Activated T-cell treated with anti-CD3 and anti-CD28 coated beads, Interleukin-2, amount 50 U/mL, for 4 hours (primary cell): ENCODE measurements around the gene ERVH48-1. TPM values are rescaled to one million over a fixed set of nuclear protein-coding genes. Genes with fewer than 3 reads are reported as not detected.
"Not testable (repeated sequence)": the region's sequence is repeated elsewhere in the genome, so short reads cannot be mapped to it uniquely, and the experiment has no call there.

ENCODE experiments used
- ATAC-seq, 2 donors: fragments of 200-7000 bp; cut with Tn5 transposase; one replicate each; pipeline ENCODE4 v1.10.0; 2021
- DNase-seq: peaks from one replicate; pipeline ENCODE4 v3.0.0-alpha.2; 2020
- H3K27me3 Mint-ChIP-seq: one replicate; pipeline ENCODE4 v1.8.0; 2021; ENCODE audit warnings: low read depth, mixed read lengths
- H3K36me3 Mint-ChIP-seq: one replicate; pipeline ENCODE4 v1.8.0; 2022; ENCODE audit warnings: mixed read lengths; ENCODE audit not compliant: insufficient read depth
- H3K4me1 Mint-ChIP-seq: one replicate; pipeline ENCODE4 v1.8.0; 2021; ENCODE audit warnings: low read depth, mixed read lengths
- H3K4me3 Mint-ChIP-seq: one replicate; pipeline ENCODE4 v1.8.0; 2021; ENCODE audit warnings: mild to moderate bottlenecking, moderate library complexity, mixed read lengths
- H3K9me3 Mint-ChIP-seq: one replicate; pipeline ENCODE4 v1.8.0; 2021; ENCODE audit warnings: mixed read lengths
- total RNA-seq, 3 donors: library from RNA; stranded (reverse); gene quantifications; one replicate each; pipeline ENCODE4 v1.2.1, GENCODE V29; 2021

Gene ERVH48-1
- total RNA-seq, 3 donors from 2014 or later = not detected

- Mint-ChIP-seq H3K27me3 (no peaks in the 10 kb centered on the region), H3K9me3 (no peaks in the 10 kb centered on the region), H3K4me3 (no peak overlapping the region), H3K4me1 (peaks cover 2% of the 10 kb centered on the region), H3K36me3 (peaks cover 29% of the 10 kb centered on the region)
- DNase-seq = no peak
- no peak for ATAC-seq
These were observed 21.6 kb downstream of the ERVH48-1 start for GRCh38 chr21:42903817-42904216.

GRCh38 chr21:42900446-42900845 lies 25.0 kb downstream of the ERVH48-1 start:
- H3K4me1 Mint-ChIP-seq = peaks cover 9% of the 10 kb centered on the region
- H3K9me3 Mint-ChIP-seq = no peaks in the 10 kb centered on the region
- H3K36me3 Mint-ChIP-seq = peaks cover 33% of the 10 kb centered on the region
- no peak overlapping the region for H3K4me3 Mint-ChIP-seq
- DNase-seq = no peak
- no peaks in the 10 kb centered on the region for H3K27me3 Mint-ChIP-seq
- no peak for ATAC-seq

GRCh38 chr21:42892931-42893755 lies 32.3 kb downstream of the ERVH48-1 start, which contains the start of gene NDUFV3:
Gene NDUFV3, plus strand, starts transcription at chr21:42893309. Its CDS starts 25 bp downstream, at chr21:42893334.
- peaks cover 14% of the 10 kb centered on the region for H3K36me3 Mint-ChIP-seq
- peak within 1 kb of the TSS; percentile 87 for H3K4me3 Mint-ChIP-seq
- ATAC-seq (peak; percentile 96 to 97), DNase-seq (peak; percentile 100)
- no peaks in the 10 kb centered on the region for H3K27me3 Mint-ChIP-seq
- H3K4me1 Mint-ChIP-seq = peaks cover 12% of the 10 kb centered on the region
- no peaks in the 10 kb centered on the region for H3K9me3 Mint-ChIP-seq

- peaks cover 10% of the 10 kb centered on the region for H3K36me3 Mint-ChIP-seq
- H3K4me3 Mint-ChIP-seq = peak overlapping the region; percentile 87
- ATAC-seq (peak in 1 of 2 donors; percentile 32), DNase-seq (no peak)
- H3K9me3 Mint-ChIP-seq = no peaks in the 10 kb centered on the region
- H3K27me3 Mint-ChIP-seq = no peaks in the 10 kb centered on the region
- peaks cover 10% of the 10 kb centered on the region for H3K4me1 Mint-ChIP-seq
These were observed 32.9 kb downstream of the ERVH48-1 start for GRCh38 chr21:42892582-42892930.

GRCh38 chr21:42887326-42887725 lies 38.1 kb downstream of the ERVH48-1 start:
- H3K4me1 Mint-ChIP-seq = peaks cover 2% of the 10 kb centered on the region
- no peaks in the 10 kb centered on the region for H3K9me3 Mint-ChIP-seq
- H3K36me3 Mint-ChIP-seq = no peaks in the 10 kb centered on the region
- ATAC-seq (no peak), DNase-seq (no peak)
- no peaks in the 10 kb centered on the region for H3K27me3 Mint-ChIP-seq
- H3K4me3 Mint-ChIP-seq = no peak overlapping the region

- no peaks in the 10 kb centered on the region for H3K36me3 Mint-ChIP-seq
- ATAC-seq = no peak
- no peaks in the 10 kb centered on the region for H3K27me3 Mint-ChIP-seq
- no peak for DNase-seq
- H3K9me3 Mint-ChIP-seq = no peaks in the 10 kb centered on the region
- H3K4me1 Mint-ChIP-seq = peaks cover 18% of the 10 kb centered on the region
- no peak overlapping the region for H3K4me3 Mint-ChIP-seq
These were observed 41.5 kb downstream of the ERVH48-1 start for GRCh38 chr21:42883921-42884320.

GRCh38 chr21:42880352-42880751 lies 45.1 kb downstream of the ERVH48-1 start:
- Mint-ChIP-seq H3K27me3 (no peaks in the 10 kb centered on the region), H3K4me3 (peak overlapping the region; percentile 97), H3K36me3 (peaks cover 7% of the 10 kb centered on the region), H3K9me3 (no peaks in the 10 kb centered on the region), H3K4me1 (peaks cover 27% of the 10 kb centered on the region)
- ATAC-seq (no peak), DNase-seq (no peak)

- peaks cover 27% of the 10 kb centered on the region for H3K4me1 Mint-ChIP-seq
- ATAC-seq (peak; percentile 93 to 94), DNase-seq (peak; percentile 99)
- no peaks in the 10 kb centered on the region for H3K9me3 Mint-ChIP-seq
- H3K4me3 Mint-ChIP-seq = peak within 1 kb of the TSS; percentile 97
- peaks cover 14% of the 10 kb centered on the region for H3K36me3 Mint-ChIP-seq
- H3K27me3 Mint-ChIP-seq = no peaks in the 10 kb centered on the region
These were observed 46.2 kb downstream of the ERVH48-1 start, which contains the start of gene WDR4 for GRCh38 chr21:42878993-42879787. Gene WDR4, minus strand, starts transcription at chr21:42879539. Its CDS starts 44 bp downstream, at chr21:42879495.

- Mint-ChIP-seq H3K27me3 (no peaks in the 10 kb centered on the region), H3K4me3 (peak overlapping the region; percentile 97), H3K4me1 (peaks cover 27% of the 10 kb centered on the region), H3K9me3 (no peaks in the 10 kb centered on the region), H3K36me3 (peaks cover 16% of the 10 kb centered on the region)
- ATAC-seq (peak; percentile 5 to 16), DNase-seq (peak; percentile 10)
These were observed 46.8 kb downstream of the ERVH48-1 start for GRCh38 chr21:42878678-42878992.

GRCh38 chr21:42875811-42876210 lies 49.6 kb downstream of the ERVH48-1 start:
- not testable (repeated sequence) for ATAC-seq, DNase-seq, H3K4me3 Mint-ChIP-seq, H3K27me3 Mint-ChIP-seq, H3K9me3 Mint-ChIP-seq
- Mint-ChIP-seq H3K4me1 (peaks cover 22% of the 10 kb centered on the region), H3K36me3 (peaks cover 32% of the 10 kb centered on the region)

GRCh38 chr21:42873096-42873495 lies 52.3 kb downstream of the ERVH48-1 start:
- Mint-ChIP-seq H3K4me3 (no peak overlapping the region), H3K36me3 (peaks cover 41% of the 10 kb centered on the region), H3K4me1 (peaks cover 8% of the 10 kb centered on the region), H3K27me3 (no peaks in the 10 kb centered on the region), H3K9me3 (no peaks in the 10 kb centered on the region)
- DNase-seq (no peak), ATAC-seq (no peak)

- DNase-seq (no peak), ATAC-seq (no peak)
- peaks cover 43% of the 10 kb centered on the region for H3K36me3 Mint-ChIP-seq
- no peak overlapping the region for H3K4me3 Mint-ChIP-seq
- peaks cover 5% of the 10 kb centered on the region for H3K4me1 Mint-ChIP-seq
- no peaks in the 10 kb centered on the region for H3K9me3 Mint-ChIP-seq
- no peaks in the 10 kb centered on the region for H3K27me3 Mint-ChIP-seq
These were observed 57.2 kb downstream of the ERVH48-1 start for GRCh38 chr21:42868196-42868595.
